ENCODE data around the gene AP1G1. TPM values are rescaled to one million over a fixed set of nuclear protein-coding genes. Genes with fewer than 3 reads are reported as not detected.

The AP1G1 gene
- total and polyA plus RNA-seq, 2 of the 4 experiments (the other 2 are of a cell fraction), result 48.3 to 86.7 TPM

- Histone ChIP-seq H3K23ac (ENCODE audit: low read depth, low read length) (no peak overlapping the region), H3K18ac (ENCODE audit: low read depth, low read length) (no peak overlapping the region), H3K4ac (ENCODE audit: low read depth, low read length) (no peak overlapping the region), H2AFZ (replicated peaks; ENCODE audit: low read length, poor library complexity) (no peak overlapping the region), H4K91ac (ENCODE audit: insufficient read depth, low read depth, low read length) (no peak overlapping the region), H3K27ac (ENCODE audit: insufficient read depth, low read length) (no peak overlapping the region), H3K56ac (ENCODE audit: extremely low read depth, insufficient read depth, low read length) (no peak overlapping the region), H2BK15ac (ENCODE audit: low read depth, low read length) (no peak overlapping the region), H3K36me3 (ENCODE audit: control insufficient read depth, insufficient read depth, low read length) (peaks cover 44% of the 10 kb centered on the region), H3K9ac (ENCODE audit: low read depth, low read length) (no peak overlapping the region), H3K4me3 (ENCODE audit: insufficient read depth, low read depth, low read length) (no peak overlapping the region), H2AK9ac (replicated peaks; ENCODE audit: low read depth, low read length, poor library complexity) (no peak overlapping the region), H3K4me1 (ENCODE audit: control insufficient read depth, insufficient read depth, low read length) (no peaks in the 10 kb centered on the region; the same call in 1 of the 2 replicates), H3K79me1 (ENCODE audit: low read depth in 1 of 2, low read length in 2 of 2) (peaks cover 12 to 22% of the 10 kb centered on the region in 2 experiments), H3K14ac (replicated peaks; ENCODE audit: low read depth, low read length) (no peak overlapping the region), H3K9me3 (ENCODE audit: control insufficient read depth, insufficient read depth, low read length) (no peaks in the 10 kb centered on the region), H4K20me1 (ENCODE audit: insufficient read depth, low read length) (0 out of 2 replicates have a peak, but pooled peaks cover 4% of the 10 kb centered on the region), H3K4me2 (ENCODE audit: low read depth, low read length) (no peak overlapping the region), H2BK20ac (ENCODE audit: low read depth, low read length) (no peak overlapping the region), H2BK5ac (ENCODE audit: low read depth, low read length, poor library complexity, severe bottlenecking) (no peak overlapping the region), H4K8ac (ENCODE audit: low read depth in 2 of 2, low read length in 2 of 2) (no peak overlapping the region), H3K9me1 (ENCODE audit: insufficient read depth, low read length) (peaks cover 5% of the 10 kb centered on the region), H3K27me3 (ENCODE audit: control insufficient read depth, insufficient read depth, low read length) (no peaks in the 10 kb centered on the region), H2BK120ac (ENCODE audit: low read depth, low read length) (no peak overlapping the region), H2AK5ac (ENCODE audit: low read depth, low read length) (no peak overlapping the region), H4K5ac (ENCODE audit: low read depth, low read length) (no peak overlapping the region)
- ATAC-seq (ENCODE audit: low read depth) (no peak), DNase-seq (no peak)
- POLR2A ChIA-PET (ENCODE audit: unreplicated experiment), result no interaction called here
- intact Hi-C loops (cut with micrococcal nuclease), result loop anchor here (5.0 to 10.0 kb wide), 2 partner anchors 36 to 204 kb away; no protein-coding TSS in a partner anchor
- no TSS peak for BruUV-seq (replicated peaks)
- in situ Hi-C loops (cut with MboI; ENCODE audit: low sequenced_read_pairs), result no loop called here
- dilution Hi-C loops (cut with HindIII; ENCODE audit: low sequenced_read_pairs, unreplicated experiment), result no loop called here
- CTCF ChIA-PET, result no interaction called here
- no CpG with 5 or more reads among the region's 2 CpGs for WGBS, 2 experiments (ENCODE audit: extremely low coverage in 2 of 2, insufficient read length in 1 of 2)
- TF ChIP-seq MAFK (IDR thresholded peaks at IDR 0.05; ENCODE audit: low read depth, low read length) (peak; percentile 61), CEBPB (IDR thresholded peaks at IDR 0.05; ENCODE audit: low read depth, low read length) (no peak), MAZ (IDR thresholded peaks at IDR 0.05; ENCODE audit: borderline replicate concordance, low read depth, low read length) (no peak)
Measured at GRCh38 chr16:71761097-71761496, 47.5 kb downstream of the AP1G1 start.

Data from IMR-90 (cell line).